ENCODE measurements around the gene HSPB9. TPM values are rescaled to one million over a fixed set of nuclear protein-coding genes. Genes with fewer than 3 reads are reported as not detected.
A peak's percentile ranks its signal among the peaks of the same experiment; 100 is the strongest.

Gene HSPB9
- total and polyA plus RNA-seq, 8 donors, result 0.40 to 1.6 (median 0.69) TPM

GRCh38 chr17:42160531-42160910, 37.9 kb downstream of the HSPB9 start:
- ATAC-seq (no peak), DNase-seq (no peak), FAIRE-seq (no peak)
- Histone ChIP-seq H3K36me3 (no peaks in the 10 kb centered on the region), H3K27ac (no peak overlapping the region), H3K9me3 (no peaks in the 10 kb centered on the region), H3K27me3 (no peaks in the 10 kb centered on the region), H3K4me3 (no peak overlapping the region), H3K4me1 (peaks cover 0 to under 1% (median 0%) of the 10 kb centered on the region in 3 donors)
- 94% methylated on average over 7 of the region's 7 CpGs for whole genome bisulfite sequencing, 2 donors
- intact Hi-C loops (cut with DNase I), result no loop called here
- TF ChIP-seq CTCF (IDR thresholded peaks at IDR 0.05), result no peak

DNA sequence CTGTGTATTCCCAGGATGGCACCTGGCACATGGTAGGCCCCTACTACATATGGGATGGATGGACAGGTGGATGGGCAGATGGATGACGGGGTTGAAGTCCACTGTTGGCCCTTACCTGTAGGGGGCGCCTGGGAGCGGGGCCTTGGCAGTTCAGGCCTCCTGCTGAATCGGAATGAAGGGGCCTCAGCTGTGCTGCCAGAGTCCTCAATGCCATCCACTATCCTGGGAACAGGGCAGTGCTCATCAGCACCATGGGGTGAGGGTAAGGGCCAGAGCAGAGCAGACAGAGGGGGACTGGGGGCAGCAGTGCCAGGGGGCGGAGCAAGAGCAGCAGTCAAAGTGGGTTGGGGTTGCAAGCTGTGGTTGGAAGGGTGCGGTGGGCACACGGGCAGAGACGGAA, 40.5 kb downstream of the HSPB9 start:
- DNase-seq (peak in 1 of 6 donors; percentile 67), ATAC-seq (peak in 3 of 4 donors; percentile 25 to 55 (median 31)), FAIRE-seq (no peak)
- Histone ChIP-seq H3K4me1 (no peaks in the 10 kb centered on the region), H3K36me3 (no peaks in the 10 kb centered on the region), H3K27ac (no peak overlapping the region), H3K4me3 (no peak overlapping the region), H3K27me3 (no peaks in the 10 kb centered on the region), H3K9me3 (no peaks in the 10 kb centered on the region)
- 45 to 62% methylated on average over 8 of the region's 8 CpGs for WGBS, 2 donors
- TF ChIP-seq CTCF (IDR thresholded peaks at IDR 0.05), result peak in 1 of 4 donors; percentile 17
- intact Hi-C loops (cut with DNase I), result no loop called here

DNA sequence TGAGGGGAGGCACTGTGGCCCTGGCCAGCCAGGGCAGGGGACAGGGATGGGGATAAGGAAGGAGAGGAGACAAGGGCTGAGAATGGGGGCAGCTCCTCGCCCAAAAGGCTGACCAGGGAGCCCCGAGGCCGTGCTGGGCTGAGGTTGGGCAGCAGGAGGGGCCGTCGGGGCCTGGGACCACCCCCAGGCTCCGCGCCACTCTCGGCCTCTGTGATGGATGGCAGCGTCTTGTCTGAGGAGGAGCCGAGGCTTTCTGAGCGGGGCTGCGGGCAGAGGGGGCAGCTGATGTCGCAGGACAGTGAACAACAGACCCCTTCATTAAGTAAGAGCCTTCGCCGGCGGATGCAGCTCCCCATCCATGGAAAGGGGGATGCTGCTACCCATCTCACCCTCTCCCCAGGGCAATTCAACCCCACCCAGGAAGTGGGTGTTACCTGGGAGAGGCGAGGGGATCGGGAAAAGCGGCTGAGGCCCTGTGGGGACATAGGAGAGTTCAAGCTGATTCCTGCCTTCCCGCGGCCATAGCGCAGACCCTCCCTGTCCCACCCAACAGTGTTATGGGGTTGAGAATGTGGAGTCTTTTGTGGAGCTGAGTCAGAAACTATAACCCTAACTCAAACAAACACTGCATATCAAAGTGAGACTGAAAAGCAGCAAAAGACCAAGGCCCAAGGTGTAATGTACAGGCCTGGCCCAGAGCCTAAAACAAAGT, 41.2 kb downstream of the HSPB9 start:
- Histone ChIP-seq H3K27ac (no peak overlapping the region), H3K27me3 (no peaks in the 10 kb centered on the region), H3K4me3 (no peak overlapping the region), H3K4me1 (no peaks in the 10 kb centered on the region), H3K36me3 (no peaks in the 10 kb centered on the region), H3K9me3 (no peaks in the 10 kb centered on the region)
- WGBS, 2 donors, result 67 to 73% methylated on average over 22 of the region's 22 CpGs
- DNase-seq (no peak), ATAC-seq (no peak), FAIRE-seq (no peak)
- TF ChIP-seq CTCF (IDR thresholded peaks at IDR 0.05), result no peak
- intact Hi-C loops (cut with DNase I), result no loop called here

- DNase-seq (no peak), ATAC-seq (no peak)
Measured at GRCh38 chr17:42165751-42166150, 43.1 kb downstream of the HSPB9 start.

More at GRCh38 chr17:42165751-42166150, 43.1 kb downstream of the HSPB9 start:
- no peak for TF ChIP-seq CTCF (IDR thresholded peaks at IDR 0.05)
- intact Hi-C loops (cut with DNase I), result no loop called here
- Histone ChIP-seq H3K4me3 (no peak overlapping the region), H3K36me3 (no peaks in the 10 kb centered on the region), H3K27me3 (no peaks in the 10 kb centered on the region), H3K9me3 (no peaks in the 10 kb centered on the region), H3K27ac (no peak overlapping the region), H3K4me1 (no peaks in the 10 kb centered on the region)
- FAIRE-seq, result no peak
- 81 to 83% methylated on average over 6 of the region's 6 CpGs for WGBS, 2 donors
